ENCODE data around the gene STK32B. TPM values are rescaled to one million over a fixed set of nuclear protein-coding genes. Genes with fewer than 3 reads are reported as not detected.

Gene STK32B
- polyA plus RNA-seq, 4 donors: 3.2 to 11.3 (median 9.8) TPM

DNA sequence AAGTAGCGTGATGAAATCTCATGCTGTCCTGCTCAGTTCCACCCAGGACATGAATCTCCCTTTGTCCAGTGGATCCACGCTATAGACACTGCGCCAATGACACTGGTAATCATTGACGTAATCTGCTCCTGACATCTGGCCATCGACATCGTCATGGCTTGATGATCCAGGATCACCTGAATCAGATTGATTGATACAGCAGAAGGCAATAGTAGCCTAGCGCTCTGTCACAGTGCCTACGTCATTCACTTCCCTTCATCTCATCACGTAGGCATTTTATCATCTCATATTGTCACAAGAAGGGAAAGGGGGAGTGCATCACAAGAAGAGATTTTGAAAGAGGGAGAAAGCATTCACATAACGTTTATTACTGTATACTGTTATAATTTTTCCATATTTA, 68.8 kb downstream of the STK32B start:
- no peak for DNase-seq (ENCODE audit: low read depth in 4 of 4, low spot score in 3 of 4)

- no peak for DNase-seq (ENCODE audit: low read depth in 4 of 4, low spot score in 3 of 4)
Observed at GRCh38 chr4:5120468-5120867, 69.2 kb downstream of the STK32B start.

- DNase-seq (ENCODE audit: low read depth in 4 of 4, low spot score in 3 of 4): no peak
Observed at GRCh38 chr4:5122114-5122513, 70.8 kb downstream of the STK32B start.

DNA sequence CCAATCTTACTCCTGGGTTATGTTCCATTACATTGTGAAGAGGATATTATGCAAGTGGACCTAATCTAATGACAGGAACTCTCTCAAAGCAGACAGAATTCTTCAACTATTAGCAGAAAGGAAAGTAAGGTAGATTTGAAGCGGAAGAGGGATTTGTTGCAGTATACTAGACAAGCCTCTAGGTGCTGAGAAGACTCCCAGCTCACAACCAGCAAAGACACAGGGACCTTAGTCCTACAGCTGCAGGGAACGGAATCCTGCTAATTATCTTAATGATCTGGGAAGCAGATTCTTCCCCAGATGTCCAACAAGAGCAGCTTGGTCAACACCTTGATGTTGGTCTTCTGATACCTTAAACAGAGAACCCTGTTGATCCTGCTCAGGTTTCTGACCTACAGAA, 73.6 kb downstream of the STK32B start:
- no peak for DNase-seq (ENCODE audit: low read depth in 4 of 4, low spot score in 3 of 4)

- DNase-seq (ENCODE audit: low read depth in 4 of 4, low spot score in 3 of 4): no peak
Observed at GRCh38 chr4:5125321-5125720, 74.0 kb downstream of the STK32B start.

- no peak for DNase-seq (ENCODE audit: low read depth in 4 of 4, low spot score in 3 of 4)
Observed at GRCh38 chr4:5126231-5126630, 75.0 kb downstream of the STK32B start.

DNA sequence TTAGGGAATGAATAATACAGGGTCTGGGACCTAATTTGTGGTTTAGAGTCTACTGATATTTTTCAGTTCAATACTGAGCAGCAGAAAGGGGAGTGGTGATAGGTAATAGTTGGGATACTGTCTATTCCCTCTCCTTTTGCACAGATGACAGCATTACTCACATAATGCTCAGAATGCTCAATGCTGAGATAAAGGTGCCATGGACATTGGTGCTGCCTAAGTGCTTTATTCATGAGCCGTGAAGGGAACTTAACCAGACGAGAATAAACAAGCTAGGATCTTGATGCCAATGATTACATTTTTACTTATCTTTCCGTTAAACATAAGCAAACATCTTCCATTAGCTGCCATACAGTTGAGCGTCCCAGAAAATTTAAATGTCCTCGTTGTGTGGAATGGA, 75.6 kb downstream of the STK32B start:
- no peak for DNase-seq (ENCODE audit: low read depth in 4 of 4, low spot score in 3 of 4)

- DNase-seq (ENCODE audit: low read depth in 4 of 4, low spot score in 3 of 4): no peak
Observed at GRCh38 chr4:5127556-5127955, 76.3 kb downstream of the STK32B start.

GRCh38 chr4:5128569-5128968, 77.3 kb downstream of the STK32B start:
- no peak for DNase-seq (ENCODE audit: low read depth in 4 of 4, low spot score in 3 of 4)

DNA sequence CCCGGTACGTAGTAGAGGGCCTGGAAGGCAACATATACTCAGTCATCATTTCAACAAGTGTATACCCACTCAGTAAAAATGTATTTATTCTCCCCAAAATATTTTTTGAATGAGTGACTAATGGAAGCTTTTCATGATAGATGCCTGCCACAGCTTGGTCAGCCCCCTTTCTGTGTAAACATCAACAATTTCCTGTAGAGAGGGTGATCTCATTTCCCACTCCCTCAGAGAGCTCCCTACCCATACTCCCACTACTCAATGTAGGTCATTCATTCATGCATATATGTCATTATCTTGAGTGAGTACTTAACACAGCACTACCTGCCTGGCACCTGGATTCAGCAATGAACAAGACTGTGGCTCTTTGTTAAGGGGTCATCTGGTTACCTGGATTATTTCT, 81.9 kb downstream of the STK32B start:
- DNase-seq (ENCODE audit: low read depth in 4 of 4, low spot score in 3 of 4): no peak

GRCh38 chr4:5133933-5134594, 82.8 kb downstream of the STK32B start:
- no peak for DNase-seq (ENCODE audit: low read depth in 4 of 4, low spot score in 3 of 4)

- DNase-seq (ENCODE audit: low read depth in 4 of 4, low spot score in 3 of 4): no peak
Observed at GRCh38 chr4:5134620-5135019, 83.3 kb downstream of the STK32B start.

DNA sequence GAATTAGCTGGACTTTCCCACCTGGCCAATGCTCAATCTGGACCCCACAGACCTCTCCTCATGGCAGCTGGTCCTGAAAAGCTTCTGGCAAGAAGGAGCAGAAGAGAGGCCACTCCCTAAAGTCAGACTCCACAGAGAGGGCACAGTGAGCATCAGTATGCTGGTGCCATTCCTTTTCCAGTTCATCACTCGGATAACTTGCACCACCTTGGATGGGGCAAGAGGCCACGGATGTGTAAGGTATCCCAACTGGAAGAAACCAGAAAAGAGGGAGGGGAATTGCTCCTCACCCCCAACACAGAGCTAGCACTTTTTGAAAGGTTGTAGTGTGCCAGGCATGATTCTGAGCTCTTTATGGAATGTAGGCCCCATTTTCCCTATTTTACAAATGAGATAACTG, 85.9 kb downstream of the STK32B start:
- no peak for DNase-seq (ENCODE audit: low read depth in 4 of 4, low spot score in 3 of 4)

DNA sequence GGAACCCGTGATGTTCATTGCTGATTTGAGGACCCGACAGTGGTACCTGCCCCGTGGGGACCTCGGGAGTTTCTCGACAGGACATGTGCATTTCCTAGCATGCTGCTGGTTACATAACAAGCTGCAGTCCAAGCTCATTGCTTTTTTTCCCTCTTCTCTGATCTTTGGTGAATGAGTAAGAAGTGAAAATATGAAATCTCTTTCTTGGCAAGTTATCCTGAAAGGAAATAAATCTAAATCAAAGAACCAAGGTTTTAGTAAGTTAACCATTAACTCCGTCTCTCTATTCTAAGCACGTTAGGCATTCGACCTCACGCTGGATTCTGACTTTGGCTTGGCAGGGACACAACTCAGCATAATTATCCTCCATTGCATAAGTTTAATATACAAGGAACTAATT, 86.6 kb downstream of the STK32B start:
- DNase-seq (ENCODE audit: low read depth in 4 of 4, low spot score in 3 of 4): no peak

- no peak for DNase-seq (ENCODE audit: low read depth in 4 of 4, low spot score in 3 of 4)
Observed at GRCh38 chr4:5138389-5138788, 87.1 kb downstream of the STK32B start.

DNA sequence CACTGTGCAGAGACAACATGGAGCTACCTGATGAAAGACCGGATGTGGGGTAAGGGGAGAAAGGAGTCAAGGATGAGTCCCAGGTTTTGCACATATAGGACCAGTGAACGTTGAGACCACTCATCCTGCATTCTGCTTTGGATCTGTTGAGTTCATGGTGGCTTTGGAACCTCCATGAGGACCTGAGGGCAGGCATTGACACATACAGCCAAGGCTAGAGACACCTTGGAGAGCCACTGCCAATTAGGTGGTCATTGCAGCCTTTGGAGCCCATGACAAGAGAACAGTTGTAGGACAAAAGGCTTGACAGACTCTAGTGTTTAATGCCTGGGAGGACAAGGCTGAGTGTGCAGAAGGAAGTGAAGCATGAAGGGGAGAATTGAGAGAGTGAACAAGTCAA, 87.9 kb downstream of the STK32B start:
- no peak for DNase-seq (ENCODE audit: low read depth in 4 of 4, low spot score in 3 of 4)

DNA sequence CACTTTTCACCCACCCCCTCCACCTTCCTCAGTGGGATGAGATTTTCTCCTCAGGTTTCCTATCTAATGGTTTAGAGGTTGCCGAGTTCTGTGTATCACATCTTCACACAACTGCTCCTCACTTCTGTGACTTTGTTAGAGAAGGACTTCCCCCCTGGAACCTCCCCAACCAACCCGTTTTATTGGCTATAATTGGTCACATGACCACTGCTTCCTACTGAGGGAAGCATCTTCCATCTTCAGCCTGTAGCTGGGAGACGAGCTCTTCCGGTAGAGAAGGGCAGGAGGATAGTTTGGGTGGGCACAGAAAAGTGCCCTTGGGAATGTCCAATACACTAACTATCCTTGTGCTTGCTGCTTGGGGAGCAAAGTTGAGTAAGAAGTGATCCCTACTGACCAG, 90.5 kb downstream of the STK32B start:
- DNase-seq (ENCODE audit: low read depth in 4 of 4, low spot score in 3 of 4): no peak

GRCh38 chr4:5142726-5143125, 91.4 kb downstream of the STK32B start:
- no peak for DNase-seq (ENCODE audit: low read depth in 4 of 4, low spot score in 3 of 4)

- DNase-seq (ENCODE audit: low read depth in 4 of 4, low spot score in 3 of 4): no peak
Observed at GRCh38 chr4:5143306-5143861, 92.1 kb downstream of the STK32B start.

DNA sequence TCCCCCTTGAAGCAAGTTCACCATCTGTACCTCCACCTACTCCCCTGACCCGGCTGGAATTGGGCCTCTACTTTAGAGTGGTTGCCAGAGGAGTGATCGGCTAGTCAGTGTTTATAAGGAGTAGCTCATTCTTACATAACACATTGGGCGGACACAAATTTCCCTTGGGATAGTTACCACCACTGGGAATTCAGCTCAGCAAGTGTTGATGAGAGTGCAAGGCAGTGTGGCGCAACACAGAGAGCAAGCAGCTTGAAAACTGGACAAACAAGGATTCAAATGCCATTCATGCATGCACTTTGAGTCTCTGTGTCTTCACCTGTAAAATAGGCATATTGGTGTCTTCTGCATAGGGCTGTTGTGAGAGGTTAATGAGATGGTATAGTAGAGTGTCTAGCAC, 92.7 kb downstream of the STK32B start:
- no peak for DNase-seq (ENCODE audit: low read depth in 4 of 4, low spot score in 3 of 4)

- no peak for DNase-seq (ENCODE audit: low read depth in 4 of 4, low spot score in 3 of 4)
Observed at GRCh38 chr4:5144384-5144783, 93.1 kb downstream of the STK32B start.

- DNase-seq (ENCODE audit: low read depth in 4 of 4, low spot score in 3 of 4): no peak
Observed at GRCh38 chr4:5146248-5146647, 95.0 kb downstream of the STK32B start.

DNA sequence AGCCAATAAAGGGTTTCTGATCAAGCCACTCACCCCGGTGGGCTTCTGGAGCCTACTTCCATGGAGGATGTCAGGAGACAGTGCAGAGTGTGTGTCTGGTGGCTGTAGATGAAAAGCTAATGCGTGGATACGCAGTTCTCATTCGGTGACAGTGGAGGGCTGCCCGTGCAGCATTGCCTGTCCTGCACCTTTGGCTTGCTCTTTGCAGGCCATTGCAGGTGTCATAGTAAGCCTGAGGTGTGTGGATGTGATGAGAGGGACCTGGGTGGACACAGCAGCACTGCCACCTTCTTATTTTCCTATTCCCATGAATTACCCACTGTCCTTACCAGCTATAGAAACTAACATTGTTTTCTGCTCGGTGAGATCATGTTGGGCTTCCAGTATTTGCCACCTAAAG, 101.2 kb downstream of the STK32B start:
- DNase-seq (ENCODE audit: low read depth in 4 of 4, low spot score in 3 of 4): no peak

Data from left renal pelvis (tissue), 4 donors.